ENCODE data around the gene CCNB2.

CCNB2 gene

DNA sequence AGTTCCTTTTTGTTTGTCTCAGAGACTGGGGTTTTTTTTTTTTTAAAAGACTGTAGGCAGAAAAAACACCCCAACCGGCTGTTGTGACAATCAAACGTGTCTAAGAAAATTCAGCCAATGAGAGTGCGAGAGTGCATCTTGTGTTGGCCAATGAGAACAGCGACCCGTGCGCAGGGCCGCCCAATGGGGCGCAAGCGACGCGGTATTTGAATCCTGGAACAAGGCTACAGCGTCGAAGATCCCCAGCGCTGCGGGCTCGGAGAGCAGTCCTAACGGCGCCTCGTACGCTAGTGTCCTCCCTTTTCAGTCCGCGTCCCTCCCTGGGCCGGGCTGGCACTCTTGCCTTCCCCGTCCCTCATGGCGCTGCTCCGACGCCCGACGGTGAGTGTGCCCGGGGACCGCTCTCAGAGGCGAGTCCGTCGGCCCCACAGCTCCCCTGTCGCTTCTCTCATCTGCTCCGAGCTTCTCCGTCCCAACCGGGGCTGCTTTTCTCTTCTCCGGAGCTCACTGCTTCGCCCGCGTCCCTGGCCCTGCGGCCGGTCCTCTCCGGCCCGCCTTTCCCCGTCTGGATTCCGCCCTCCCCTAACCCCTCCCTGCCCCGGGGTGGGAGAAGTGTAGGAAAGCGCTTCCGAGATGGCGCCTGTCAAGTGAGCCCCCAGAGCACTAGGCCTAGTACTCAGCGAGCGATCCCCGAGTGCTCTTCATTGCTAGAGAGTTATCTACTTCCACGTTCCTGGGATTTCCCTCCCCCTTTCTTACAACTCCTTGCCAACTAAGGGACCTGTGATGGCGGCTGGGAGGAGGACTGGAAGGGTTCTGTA lies at the start of gene CCNB2:
Gene CCNB2 (plus strand): TSS at position 235 of the 821 bp plus-strand sequence. CDS start 123 bp downstream, at position 358.
- no peak within 1 kb of the TSS for H3K27ac ChIP-seq (ENCODE audit: low read length)
- H3K4me1 ChIP-seq (ENCODE audit: control insufficient read depth, insufficient read depth, low read length): peaks cover 6% of the 10 kb centered on the region
- H3K9me3 ChIP-seq (ENCODE audit: control insufficient read depth in 2 of 2, low read length in 2 of 2): no peaks in the 10 kb centered on the region
- peak within 1 kb of the TSS; percentile 67 to 82 for H3K4me3 ChIP-seq (ENCODE audit: low read length in 2 of 2)
- peaks cover 0 to 2% of the 10 kb centered on the region in 2 donors for H3K36me3 ChIP-seq (ENCODE audit: control insufficient read depth in 2 of 2, insufficient read depth in 2 of 2, low read length in 2 of 2)
- peak within 1 kb of the TSS; percentile 65 to 72 for H3K9ac ChIP-seq (ENCODE audit: low read length in 2 of 2)
- no peaks in the 10 kb centered on the region for H3K27me3 ChIP-seq (ENCODE audit: control insufficient read depth in 1 of 2, insufficient read depth in 2 of 2, low read length in 2 of 2)

DNA sequence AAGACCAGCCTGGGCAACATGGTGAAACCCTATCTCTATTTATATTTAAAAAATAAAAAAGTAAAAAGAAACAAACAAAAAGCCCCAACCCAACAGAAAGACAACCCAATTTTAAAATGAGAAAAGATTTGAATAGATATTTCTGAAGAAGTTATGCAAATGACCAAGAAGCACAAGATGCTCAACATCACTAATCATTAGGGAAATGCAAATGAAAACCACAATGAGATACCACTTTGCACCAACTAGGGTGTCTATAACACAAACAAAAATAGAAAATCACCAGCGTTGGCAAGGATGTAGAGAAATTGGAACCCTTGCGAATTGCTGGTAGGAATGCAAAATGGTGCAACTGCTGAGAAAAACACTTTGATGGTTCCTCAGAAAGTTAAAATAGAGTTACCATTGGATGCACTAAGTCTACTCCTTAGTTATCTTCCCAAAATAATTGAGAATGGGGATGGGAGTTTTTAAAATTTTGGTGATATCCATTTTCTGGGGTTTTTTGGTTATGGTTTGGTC lies 45.8 kb upstream of the CCNB2 start:
- peaks cover 22 to 29% of the 10 kb centered on the region in 2 donors for H3K36me3 ChIP-seq (ENCODE audit: control insufficient read depth in 2 of 2, insufficient read depth in 2 of 2, low read length in 2 of 2)

DNA sequence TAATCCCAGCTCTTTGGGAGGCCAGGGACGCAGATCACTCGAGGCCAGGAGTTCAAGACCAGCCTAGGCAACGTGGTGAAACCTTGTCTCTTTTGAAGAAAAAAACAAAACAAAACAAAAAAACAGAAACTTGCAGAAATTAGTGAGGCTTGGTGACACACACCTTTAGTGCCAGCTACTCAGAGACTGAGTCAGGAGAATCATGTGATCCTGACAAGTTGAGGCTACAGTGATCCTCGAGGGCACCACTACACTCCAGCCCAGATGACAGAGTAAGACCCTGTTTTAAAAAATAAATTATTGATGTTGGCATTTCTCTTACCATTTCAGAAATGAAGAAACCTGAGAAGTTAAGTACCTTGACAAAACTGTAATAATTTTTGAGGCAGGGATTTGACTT lies 44.6 kb upstream of the CCNB2 start:
- Histone ChIP-seq H3K27ac (ENCODE audit: low read length) (no peak overlapping the region), H3K27me3 (ENCODE audit: control insufficient read depth in 1 of 2, insufficient read depth in 2 of 2, low read length in 2 of 2) (no peaks in the 10 kb centered on the region), H3K9ac (ENCODE audit: low read length in 2 of 2) (no peak overlapping the region), H3K4me1 (ENCODE audit: control insufficient read depth, insufficient read depth, low read length) (no peaks in the 10 kb centered on the region), H3K36me3 (ENCODE audit: control insufficient read depth in 2 of 2, insufficient read depth in 2 of 2, low read length in 2 of 2) (peaks cover 22 to 29% of the 10 kb centered on the region in 2 donors), H3K9me3 (ENCODE audit: control insufficient read depth in 2 of 2, low read length in 2 of 2) (no peaks in the 10 kb centered on the region), H3K4me3 (ENCODE audit: low read length in 2 of 2) (no peak overlapping the region)

More for the DNA sequence above, 45.8 kb upstream of the CCNB2 start:
- Histone ChIP-seq H3K4me3 (ENCODE audit: low read length in 2 of 2) (no peak overlapping the region), H3K4me1 (ENCODE audit: control insufficient read depth, insufficient read depth, low read length) (no peaks in the 10 kb centered on the region), H3K9me3 (ENCODE audit: control insufficient read depth in 2 of 2, low read length in 2 of 2) (no peaks in the 10 kb centered on the region), H3K27ac (ENCODE audit: low read length) (no peak overlapping the region), H3K27me3 (ENCODE audit: control insufficient read depth in 1 of 2, insufficient read depth in 2 of 2, low read length in 2 of 2) (no peaks in the 10 kb centered on the region), H3K9ac (ENCODE audit: low read length in 2 of 2) (no peak overlapping the region)

DNA sequence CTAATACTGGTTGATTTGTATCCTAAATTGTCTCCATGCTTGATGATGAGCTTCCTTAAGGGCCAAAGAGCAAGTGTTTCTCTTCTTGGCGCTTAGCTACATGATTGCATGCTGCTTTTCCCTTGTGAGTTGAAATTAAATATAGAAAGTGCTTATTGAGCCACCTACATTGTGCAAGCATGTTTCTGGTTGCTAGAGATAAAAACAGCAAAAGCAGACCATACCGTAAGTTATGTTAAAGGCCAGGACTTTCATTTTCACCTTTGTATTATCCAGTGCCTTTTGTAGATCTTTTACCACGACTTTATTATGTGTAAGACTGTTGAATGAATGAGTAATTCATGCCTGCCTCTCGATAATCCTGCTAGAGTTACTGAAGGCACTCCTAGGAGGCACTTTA lies 41.9 kb upstream of the CCNB2 start:
- Histone ChIP-seq H3K27ac (ENCODE audit: low read length) (no peak overlapping the region), H3K9ac (ENCODE audit: low read length in 2 of 2) (no peak overlapping the region), H3K4me1 (ENCODE audit: control insufficient read depth, insufficient read depth, low read length) (no peaks in the 10 kb centered on the region), H3K27me3 (ENCODE audit: control insufficient read depth in 1 of 2, insufficient read depth in 2 of 2, low read length in 2 of 2) (no peaks in the 10 kb centered on the region), H3K4me3 (ENCODE audit: low read length in 2 of 2) (no peak overlapping the region), H3K36me3 (ENCODE audit: control insufficient read depth in 2 of 2, insufficient read depth in 2 of 2, low read length in 2 of 2) (peaks cover 33 to 36% of the 10 kb centered on the region in 2 donors), H3K9me3 (ENCODE audit: control insufficient read depth in 2 of 2, low read length in 2 of 2) (no peaks in the 10 kb centered on the region)

DNA sequence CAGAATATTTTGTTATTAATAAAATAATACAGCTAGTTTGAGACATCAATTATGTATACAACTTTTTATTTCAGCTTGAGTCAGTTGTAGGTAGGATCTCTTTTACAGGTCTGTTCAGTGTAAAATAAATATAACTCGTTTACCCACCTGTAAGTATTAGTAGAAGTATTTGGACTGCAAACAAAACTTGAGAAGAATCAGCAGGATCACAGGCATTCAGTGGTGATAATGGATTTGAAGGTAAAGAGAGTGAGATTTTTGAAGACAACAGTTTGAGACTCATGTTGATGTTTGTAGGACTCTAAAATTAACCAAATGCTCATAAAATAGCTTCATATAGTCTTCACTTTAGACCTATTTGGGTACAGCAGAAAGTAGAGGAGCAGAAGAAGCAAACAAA lies 35.5 kb upstream of the CCNB2 start:
- peaks cover 15 to 25% of the 10 kb centered on the region in 2 donors for H3K36me3 ChIP-seq (ENCODE audit: control insufficient read depth in 2 of 2, insufficient read depth in 2 of 2, low read length in 2 of 2)
- H3K4me3 ChIP-seq (ENCODE audit: low read length in 2 of 2): no peak overlapping the region
- no peaks in the 10 kb centered on the region for H3K27me3 ChIP-seq (ENCODE audit: control insufficient read depth in 1 of 2, insufficient read depth in 2 of 2, low read length in 2 of 2)
- no peaks in the 10 kb centered on the region for H3K4me1 ChIP-seq (ENCODE audit: control insufficient read depth, insufficient read depth, low read length)
- no peak overlapping the region for H3K9ac ChIP-seq (ENCODE audit: low read length in 2 of 2)
- H3K9me3 ChIP-seq (ENCODE audit: control insufficient read depth in 2 of 2, low read length in 2 of 2): no peaks in the 10 kb centered on the region
- no peak overlapping the region for H3K27ac ChIP-seq (ENCODE audit: low read length)

DNA sequence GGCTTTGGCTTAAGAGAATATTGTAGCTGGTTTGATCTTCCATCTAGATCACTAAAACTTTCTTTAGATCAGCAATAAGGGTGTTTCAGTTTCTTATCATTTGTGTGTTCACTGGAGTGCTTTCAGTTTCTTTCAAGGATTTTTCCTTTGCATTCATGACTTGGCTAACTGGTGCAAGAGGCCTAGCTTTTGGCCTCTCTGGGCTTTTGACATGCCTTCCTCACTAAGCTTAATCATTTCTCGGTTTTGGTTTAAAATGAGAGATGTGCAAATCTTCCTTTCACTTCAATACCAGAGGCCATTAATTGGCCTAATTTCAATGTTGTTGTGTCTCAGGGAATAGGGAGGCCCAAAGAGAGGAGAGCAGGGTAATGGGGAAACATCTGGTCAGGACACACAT lies 30.3 kb upstream of the CCNB2 start:
- Histone ChIP-seq H3K36me3 (ENCODE audit: control insufficient read depth in 2 of 2, insufficient read depth in 2 of 2, low read length in 2 of 2) (peaks cover 5 to 21% of the 10 kb centered on the region in 2 donors), H3K9ac (ENCODE audit: low read length in 2 of 2) (no peak overlapping the region), H3K4me1 (ENCODE audit: control insufficient read depth, insufficient read depth, low read length) (no peaks in the 10 kb centered on the region), H3K4me3 (ENCODE audit: low read length in 2 of 2) (no peak overlapping the region), H3K27ac (ENCODE audit: low read length) (no peak overlapping the region), H3K9me3 (ENCODE audit: control insufficient read depth in 2 of 2, low read length in 2 of 2) (no peaks in the 10 kb centered on the region), H3K27me3 (ENCODE audit: control insufficient read depth in 1 of 2, insufficient read depth in 2 of 2, low read length in 2 of 2) (no peaks in the 10 kb centered on the region)

DNA sequence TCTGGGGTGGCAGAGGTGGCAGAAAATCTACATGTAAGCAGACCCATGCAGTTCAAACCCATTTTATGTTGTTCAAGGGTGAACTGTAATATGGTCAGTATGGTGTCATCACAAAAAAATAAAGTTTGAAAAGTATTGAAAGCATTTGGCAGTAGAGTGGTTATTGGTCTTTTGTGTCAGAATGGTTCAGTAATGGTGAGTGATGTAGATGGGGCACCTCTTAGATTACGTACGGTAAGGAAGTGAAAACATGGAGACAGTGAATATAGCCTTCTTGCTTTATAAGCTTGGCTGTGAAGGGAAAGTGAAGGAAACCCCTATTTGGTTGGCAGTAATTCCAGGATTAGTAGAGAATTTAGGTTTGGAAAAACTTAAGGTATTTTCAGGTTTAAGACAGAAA lies 17.2 kb upstream of the CCNB2 start:
- no peaks in the 10 kb centered on the region for H3K9me3 ChIP-seq (ENCODE audit: control insufficient read depth in 2 of 2, low read length in 2 of 2)
- peaks cover 19 to 23% of the 10 kb centered on the region in 2 donors for H3K36me3 ChIP-seq (ENCODE audit: control insufficient read depth in 2 of 2, insufficient read depth in 2 of 2, low read length in 2 of 2)
- H3K9ac ChIP-seq (ENCODE audit: low read length in 2 of 2): no peak overlapping the region
- no peaks in the 10 kb centered on the region for H3K27me3 ChIP-seq (ENCODE audit: control insufficient read depth in 1 of 2, insufficient read depth in 2 of 2, low read length in 2 of 2)
- H3K4me3 ChIP-seq (ENCODE audit: low read length in 2 of 2): no peak overlapping the region
- H3K4me1 ChIP-seq (ENCODE audit: control insufficient read depth, insufficient read depth, low read length): no peaks in the 10 kb centered on the region
- H3K27ac ChIP-seq (ENCODE audit: low read length): no peak overlapping the region

DNA sequence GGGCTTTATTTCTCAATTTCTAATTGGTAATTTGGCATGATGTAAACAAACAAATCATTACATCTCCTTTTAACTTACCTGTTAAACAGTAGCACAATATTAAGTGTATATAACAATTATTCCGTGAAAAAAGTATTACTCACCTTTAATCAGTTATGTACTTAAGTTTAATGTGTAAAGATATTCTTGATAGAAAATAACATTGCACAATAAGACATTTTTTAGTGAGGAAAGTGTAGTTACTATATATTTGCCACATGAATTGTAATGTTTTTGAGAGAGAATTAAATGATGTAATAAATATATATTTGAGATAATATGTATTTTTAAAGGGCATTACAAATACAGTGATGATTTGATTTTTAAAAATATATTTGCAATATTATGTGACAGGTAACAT lies 10.9 kb upstream of the CCNB2 start:
- H3K36me3 ChIP-seq (ENCODE audit: control insufficient read depth in 2 of 2, insufficient read depth in 2 of 2, low read length in 2 of 2): peaks cover 22 to 34% of the 10 kb centered on the region in 2 donors
- no peak overlapping the region for H3K9ac ChIP-seq (ENCODE audit: low read length in 2 of 2)
- no peaks in the 10 kb centered on the region for H3K27me3 ChIP-seq (ENCODE audit: control insufficient read depth in 1 of 2, insufficient read depth in 2 of 2, low read length in 2 of 2)
- no peaks in the 10 kb centered on the region for H3K9me3 ChIP-seq (ENCODE audit: control insufficient read depth in 2 of 2, low read length in 2 of 2)
- H3K27ac ChIP-seq (ENCODE audit: low read length): no peak overlapping the region
- no peak overlapping the region for H3K4me3 ChIP-seq (ENCODE audit: low read length in 2 of 2)
- no peaks in the 10 kb centered on the region for H3K4me1 ChIP-seq (ENCODE audit: control insufficient read depth, insufficient read depth, low read length)

DNA sequence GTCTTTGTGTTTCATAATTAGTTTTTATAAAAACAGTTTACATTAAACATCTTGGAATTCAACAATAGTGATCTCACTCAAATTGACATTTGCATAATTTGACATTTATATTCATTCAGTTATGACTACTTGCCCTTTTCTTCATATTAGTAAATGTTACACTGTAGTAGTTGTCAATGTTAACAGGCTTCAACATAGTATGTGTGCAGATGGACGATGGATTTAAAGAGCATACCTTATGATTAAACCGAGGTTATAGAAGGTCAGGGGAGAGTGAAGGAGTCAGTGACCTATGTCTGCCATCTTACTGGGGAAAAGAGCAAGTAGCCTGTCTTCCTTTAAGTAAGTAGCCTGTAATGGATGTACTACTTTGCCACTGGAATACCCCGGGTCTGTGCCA lies 8.5 kb upstream of the CCNB2 start:
- Histone ChIP-seq H3K9me3 (ENCODE audit: control insufficient read depth in 2 of 2, low read length in 2 of 2) (no peaks in the 10 kb centered on the region), H3K4me3 (ENCODE audit: low read length in 2 of 2) (no peak overlapping the region), H3K9ac (ENCODE audit: low read length in 2 of 2) (no peak overlapping the region), H3K27me3 (ENCODE audit: control insufficient read depth in 1 of 2, insufficient read depth in 2 of 2, low read length in 2 of 2) (no peaks in the 10 kb centered on the region), H3K27ac (ENCODE audit: low read length) (no peak overlapping the region), H3K36me3 (ENCODE audit: control insufficient read depth in 2 of 2, insufficient read depth in 2 of 2, low read length in 2 of 2) (peaks cover 21 to 33% of the 10 kb centered on the region in 2 donors), H3K4me1 (ENCODE audit: control insufficient read depth, insufficient read depth, low read length) (no peaks in the 10 kb centered on the region)

DNA sequence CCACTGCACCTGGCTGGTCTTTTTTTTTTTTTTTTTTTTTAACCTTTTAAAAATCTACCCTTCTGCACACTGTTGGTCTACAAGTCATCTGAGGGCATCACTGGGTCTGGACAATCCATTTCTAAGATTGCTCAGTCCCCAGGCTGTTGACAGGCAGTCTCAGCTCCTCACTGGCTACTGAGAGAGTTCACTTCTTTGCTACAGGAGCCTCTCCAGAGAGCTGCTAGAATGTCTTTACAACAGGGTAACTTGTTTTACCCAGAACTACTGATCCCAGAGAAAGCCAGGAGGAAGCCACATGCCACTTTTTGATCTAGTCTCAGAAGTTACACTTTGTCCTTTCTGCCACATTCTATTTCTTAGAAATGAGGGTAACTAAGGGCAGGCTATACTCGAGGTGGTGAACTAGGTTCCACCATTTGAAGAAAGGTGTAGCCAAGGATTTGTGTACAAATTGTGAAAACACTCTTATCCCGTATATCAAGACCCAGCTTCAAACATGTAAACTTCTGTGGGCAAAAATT lies 5.7 kb upstream of the CCNB2 start:
- H3K4me1 ChIP-seq (ENCODE audit: control insufficient read depth, insufficient read depth, low read length): no peaks in the 10 kb centered on the region
- no peaks in the 10 kb centered on the region for H3K27me3 ChIP-seq (ENCODE audit: control insufficient read depth in 1 of 2, insufficient read depth in 2 of 2, low read length in 2 of 2)
- peaks cover 9 to 21% of the 10 kb centered on the region in 2 donors for H3K36me3 ChIP-seq (ENCODE audit: control insufficient read depth in 2 of 2, insufficient read depth in 2 of 2, low read length in 2 of 2)
- no peaks in the 10 kb centered on the region for H3K9me3 ChIP-seq (ENCODE audit: control insufficient read depth in 2 of 2, low read length in 2 of 2)
- H3K9ac ChIP-seq (ENCODE audit: low read length in 2 of 2): no peak overlapping the region
- no peak overlapping the region for H3K27ac ChIP-seq (ENCODE audit: low read length)
- no peak overlapping the region for H3K4me3 ChIP-seq (ENCODE audit: low read length in 2 of 2)

DNA sequence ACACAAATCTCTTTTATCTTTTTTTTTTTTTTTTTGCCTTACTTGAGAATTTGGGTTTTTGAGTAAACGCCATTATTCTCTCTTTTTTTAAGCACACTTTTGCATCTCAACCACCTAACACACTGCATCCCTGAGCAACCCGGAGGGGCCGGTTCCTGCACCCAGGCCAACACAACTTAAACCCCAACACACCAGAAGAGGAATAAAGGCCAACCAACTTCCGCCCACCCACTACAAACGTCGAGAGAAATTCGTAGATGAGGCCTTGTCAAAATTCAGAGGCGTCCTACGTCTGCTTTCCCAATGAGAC lies 389 bp upstream of the CCNB2 start:
- H3K9me3 ChIP-seq (ENCODE audit: control insufficient read depth in 2 of 2, low read length in 2 of 2): no peaks in the 10 kb centered on the region
- no peaks in the 10 kb centered on the region for H3K27me3 ChIP-seq (ENCODE audit: control insufficient read depth in 1 of 2, insufficient read depth in 2 of 2, low read length in 2 of 2)
- peaks cover 6% of the 10 kb centered on the region for H3K4me1 ChIP-seq (ENCODE audit: control insufficient read depth, insufficient read depth, low read length)
- H3K9ac ChIP-seq (ENCODE audit: low read length in 2 of 2): peak overlapping the region; percentile 65 to 72
- H3K4me3 ChIP-seq (ENCODE audit: low read length in 2 of 2): peak overlapping the region; percentile 67 to 82
- H3K36me3 ChIP-seq (ENCODE audit: control insufficient read depth in 2 of 2, insufficient read depth in 2 of 2, low read length in 2 of 2): peaks cover 0 to 2% of the 10 kb centered on the region in 2 donors
- no peak overlapping the region for H3K27ac ChIP-seq (ENCODE audit: low read length)
